EL (cell line): ENCODE data around the gene FOXK1.

Source experiments
- DNase-seq: peaks from one replicate; pipeline ENCODE4 v3.0.0-alpha.2; 2016

Gene FOXK1

DNA sequence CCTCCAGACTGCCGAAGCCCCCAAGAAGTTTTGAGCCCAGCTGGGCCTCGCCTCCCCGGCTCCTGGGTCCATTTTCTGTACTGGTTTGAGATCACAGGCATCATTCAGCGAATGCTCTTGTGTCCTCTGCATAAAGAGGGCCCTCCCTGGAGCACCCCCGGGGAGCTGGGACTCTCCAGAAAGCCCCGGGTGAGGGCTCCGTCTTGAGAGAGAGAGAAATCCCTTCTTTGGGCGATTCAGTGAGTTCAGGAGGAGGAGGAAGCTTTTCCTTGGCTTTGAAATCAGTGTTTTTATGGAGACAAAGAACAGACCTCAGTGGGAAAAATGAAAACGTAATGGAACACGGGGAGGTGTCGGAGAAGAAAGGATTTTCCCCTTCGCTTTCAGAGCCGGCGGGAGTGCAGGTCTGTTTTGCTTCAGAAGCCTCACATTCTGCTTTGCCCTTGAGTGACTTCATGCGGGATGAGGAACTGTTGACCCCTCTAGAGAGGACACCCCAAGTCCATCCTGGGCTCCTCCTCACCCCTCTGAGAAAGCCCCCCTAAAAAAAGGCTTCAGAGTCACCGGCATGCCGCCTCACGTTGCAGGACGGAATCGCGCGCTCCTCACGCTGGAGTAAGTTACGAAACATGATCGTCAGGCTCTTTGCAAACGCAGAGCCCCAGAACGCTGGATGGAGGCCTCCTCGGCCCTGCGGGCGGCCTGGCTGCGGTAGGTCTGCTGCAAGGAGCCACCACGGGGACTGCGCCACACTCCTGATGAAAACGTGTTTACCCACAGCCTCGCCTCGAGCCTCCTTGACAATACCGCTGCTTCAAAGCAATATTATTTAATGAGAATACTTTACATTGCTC is 84.8 kb downstream of the FOXK1 start:
- no peak for DNase-seq

DNA sequence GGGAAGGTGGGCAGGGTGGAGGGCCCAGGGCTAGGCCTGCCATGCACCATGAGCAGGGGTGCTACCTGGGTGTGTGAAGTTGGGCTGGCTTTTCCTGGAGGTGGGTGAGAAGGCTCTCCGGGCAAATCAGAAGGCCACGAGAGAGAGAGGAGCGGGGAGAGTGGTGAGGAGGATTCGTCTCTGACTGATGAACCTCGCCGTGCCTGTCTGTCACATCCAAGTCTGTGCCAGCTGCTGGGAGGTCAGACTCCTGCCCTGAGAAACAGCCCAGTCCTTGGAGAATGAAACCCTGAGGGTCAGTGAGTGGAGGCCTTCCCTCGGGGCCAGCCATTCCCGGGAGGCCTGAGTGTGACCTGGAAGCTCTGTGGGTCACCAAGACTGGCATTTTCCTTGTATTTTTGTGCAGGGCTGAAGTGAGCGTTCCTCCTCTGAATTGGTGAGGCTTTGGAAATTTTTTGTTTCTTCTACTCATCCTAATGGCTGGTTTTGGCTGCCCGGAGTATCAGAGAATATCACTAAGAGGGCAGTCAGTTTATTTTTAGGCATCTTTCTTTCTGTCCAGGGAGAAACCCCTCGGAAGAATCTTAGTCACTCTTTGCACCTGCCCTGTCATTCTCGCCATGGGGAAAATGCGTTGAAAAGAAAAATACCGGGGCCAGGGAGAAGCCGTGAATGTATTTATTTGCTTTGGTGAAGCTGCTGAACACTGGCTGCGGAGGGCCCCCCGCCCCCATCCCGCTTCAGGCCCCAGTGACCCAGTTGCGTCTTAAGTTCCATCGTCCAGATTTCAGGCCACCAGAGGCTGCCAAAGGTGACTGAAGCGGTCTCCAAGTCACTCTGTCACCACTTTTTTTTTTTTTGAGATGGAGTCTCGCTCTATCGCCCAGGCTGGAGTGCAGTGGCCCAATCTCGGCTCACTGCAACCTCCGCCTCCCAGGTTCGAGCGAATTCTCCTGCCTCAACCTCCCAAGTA is 86.8 kb downstream of the FOXK1 start:
- no peak for DNase-seq

DNA sequence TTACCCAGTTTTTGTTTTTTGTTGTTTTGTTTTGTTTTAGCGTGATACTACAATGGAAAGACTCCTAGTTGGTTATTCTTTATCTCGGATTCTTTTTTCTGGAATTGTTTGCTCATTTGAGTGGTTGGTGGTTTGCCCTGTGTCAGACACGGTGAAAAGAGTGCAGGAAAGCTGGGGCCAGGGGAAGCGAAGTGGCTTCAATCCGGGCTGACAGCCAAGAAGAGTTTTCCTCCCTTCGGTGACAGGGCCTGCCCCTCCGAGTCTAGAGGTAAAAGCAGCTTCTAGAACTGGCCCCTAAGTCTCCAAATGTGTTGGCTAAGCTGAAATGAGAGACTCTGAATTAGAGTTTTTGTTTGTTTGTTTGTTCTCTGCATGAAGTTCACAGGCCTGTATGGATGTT is 87.7 kb downstream of the FOXK1 start:
- no peak for DNase-seq

DNA sequence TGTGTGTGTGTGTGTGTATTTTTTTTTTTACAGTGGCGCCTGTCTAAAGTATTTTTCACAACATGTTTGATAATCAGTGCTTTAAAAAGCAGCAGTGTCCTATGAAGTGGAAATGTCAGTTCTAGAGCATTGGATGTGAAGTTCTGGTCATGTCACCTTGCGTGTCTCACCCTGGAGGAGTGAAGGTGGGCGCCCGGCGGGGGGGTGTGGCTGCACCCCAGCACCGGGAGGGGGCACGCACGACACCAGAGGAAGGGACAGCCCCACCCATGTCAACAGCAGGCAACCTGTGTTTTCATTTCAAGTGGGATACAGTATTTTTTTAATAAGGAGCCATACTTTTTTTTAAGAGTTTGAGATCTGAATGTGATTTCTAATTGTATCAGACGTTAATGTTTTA is 88.8 kb downstream of the FOXK1 start:
- DNase-seq: no peak

DNA sequence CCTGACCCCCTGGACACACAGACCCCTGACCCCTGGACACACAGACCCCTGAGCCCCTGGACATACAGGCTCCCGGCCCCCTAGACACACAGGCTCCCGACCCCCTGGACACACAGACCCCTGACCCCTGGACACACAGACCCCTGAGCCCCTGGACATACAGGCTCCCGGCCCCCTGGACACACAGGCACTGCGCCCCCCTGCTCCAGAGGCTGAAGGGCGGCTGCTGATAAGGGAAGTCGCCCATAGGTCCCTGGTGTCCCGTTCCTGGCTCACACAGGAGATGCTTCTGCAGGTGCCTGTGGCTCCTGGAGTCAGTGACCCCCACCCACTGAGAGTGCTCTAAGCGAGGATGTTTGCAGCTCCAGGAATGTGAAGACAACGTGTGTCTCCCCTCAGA is 89.6 kb downstream of the FOXK1 start:
- no peak for DNase-seq

DNA sequence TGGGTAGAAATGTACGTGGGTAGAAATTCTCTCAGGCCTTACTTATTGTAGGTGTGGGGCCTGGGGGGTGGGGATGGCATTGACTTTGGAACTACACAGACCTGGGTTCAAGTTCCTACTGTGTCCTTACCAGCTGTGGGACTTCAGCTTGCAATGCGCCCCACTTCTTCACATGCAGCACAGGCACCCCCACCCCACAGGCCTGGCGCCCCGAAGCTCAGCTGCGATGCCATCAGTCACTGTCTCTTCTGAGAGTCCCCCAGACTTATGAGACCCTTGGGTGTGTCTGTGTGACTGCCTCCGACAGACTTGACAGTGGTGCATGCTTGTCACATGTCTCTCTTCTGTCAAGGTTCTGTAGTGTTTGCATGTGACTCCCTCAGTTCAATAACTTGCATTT is 90.2 kb downstream of the FOXK1 start:
- no peak for DNase-seq

DNA sequence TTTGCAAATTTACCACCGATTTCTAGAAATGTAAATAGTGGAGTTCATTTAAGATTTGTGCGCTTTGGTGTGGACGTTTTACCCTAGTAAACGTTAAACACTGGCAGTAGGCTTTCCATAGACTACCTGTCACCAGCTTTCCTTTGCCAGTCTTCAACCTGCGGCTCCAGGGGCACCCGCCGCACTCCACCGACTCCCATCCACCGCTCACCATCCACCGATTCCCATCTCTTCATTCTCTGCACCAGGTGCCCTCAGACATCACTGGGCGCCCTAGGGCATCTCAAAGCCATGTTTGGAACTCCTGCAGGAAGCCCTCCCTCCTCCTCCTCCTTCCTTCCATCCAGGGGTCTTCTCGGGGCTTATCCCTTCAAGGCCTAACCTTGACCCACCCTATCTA is 91.9 kb downstream of the FOXK1 start:
- DNase-seq: no peak

DNA sequence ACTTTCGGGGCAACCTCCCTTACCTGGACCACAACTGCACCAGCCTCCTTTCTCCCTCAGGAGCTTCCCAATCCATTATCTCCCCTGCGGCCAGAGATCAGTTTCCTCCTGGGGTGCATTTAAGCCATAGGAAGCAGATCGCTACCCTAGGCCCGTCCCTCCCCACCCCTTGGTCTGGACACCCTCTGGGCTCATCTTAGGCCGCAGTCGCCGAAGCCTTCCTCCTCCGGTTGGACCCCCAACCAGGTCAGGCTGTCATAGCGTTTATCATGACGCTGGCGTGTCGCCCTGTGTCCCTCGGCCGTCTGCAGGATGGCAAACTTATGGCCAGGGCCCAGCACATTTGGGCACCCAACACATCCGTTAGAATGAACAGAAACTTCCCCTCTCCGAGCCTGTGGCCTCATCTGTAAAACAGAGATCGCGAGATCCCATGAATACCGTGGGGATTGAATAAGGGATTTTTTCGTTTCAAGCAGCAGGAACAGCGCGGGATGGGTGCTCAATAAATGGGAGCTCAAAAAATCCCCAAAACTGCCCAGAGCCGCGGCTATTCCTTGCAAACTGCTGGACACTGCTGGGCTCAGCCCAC is 92.7 kb downstream of the FOXK1 start:
- DNase-seq: peak; percentile 70

DNA sequence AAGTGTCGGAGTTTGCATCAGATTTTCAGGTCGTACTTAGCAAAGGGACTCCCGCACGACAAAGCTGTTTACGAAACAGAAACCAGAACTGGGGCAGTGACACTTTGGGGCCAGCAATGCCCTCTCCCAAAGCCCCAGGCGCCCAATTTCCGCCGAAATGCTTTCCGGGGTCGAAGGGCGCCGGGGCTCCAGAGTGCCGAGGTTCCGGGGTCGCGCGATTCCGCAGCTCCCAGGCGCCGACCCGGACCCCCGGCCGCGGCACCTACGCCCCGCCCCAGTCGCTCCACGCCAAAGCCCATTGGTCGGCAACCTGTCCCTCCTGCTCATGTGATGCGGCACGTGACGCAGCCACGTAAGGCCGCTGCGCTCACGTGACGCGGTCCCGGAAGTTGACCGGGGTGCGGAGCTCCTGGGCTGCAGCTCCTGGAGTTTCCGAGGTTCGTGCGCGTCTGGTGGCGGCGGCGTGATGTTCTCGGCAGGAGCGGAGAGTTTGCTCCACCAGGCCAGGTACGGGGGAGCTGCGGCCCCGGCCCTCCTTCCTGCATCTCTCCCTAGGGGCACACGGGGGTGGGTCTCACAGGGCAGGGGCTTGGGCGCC is 93.3 kb downstream of the FOXK1 start, which contains the start of gene AP5Z1:
TSS of gene AP5Z1 (plus strand) at position 374 of the 598 bp plus-strand sequence. CDS start at position 467, 93 bp downstream.
- peak; percentile 95 for DNase-seq

DNA sequence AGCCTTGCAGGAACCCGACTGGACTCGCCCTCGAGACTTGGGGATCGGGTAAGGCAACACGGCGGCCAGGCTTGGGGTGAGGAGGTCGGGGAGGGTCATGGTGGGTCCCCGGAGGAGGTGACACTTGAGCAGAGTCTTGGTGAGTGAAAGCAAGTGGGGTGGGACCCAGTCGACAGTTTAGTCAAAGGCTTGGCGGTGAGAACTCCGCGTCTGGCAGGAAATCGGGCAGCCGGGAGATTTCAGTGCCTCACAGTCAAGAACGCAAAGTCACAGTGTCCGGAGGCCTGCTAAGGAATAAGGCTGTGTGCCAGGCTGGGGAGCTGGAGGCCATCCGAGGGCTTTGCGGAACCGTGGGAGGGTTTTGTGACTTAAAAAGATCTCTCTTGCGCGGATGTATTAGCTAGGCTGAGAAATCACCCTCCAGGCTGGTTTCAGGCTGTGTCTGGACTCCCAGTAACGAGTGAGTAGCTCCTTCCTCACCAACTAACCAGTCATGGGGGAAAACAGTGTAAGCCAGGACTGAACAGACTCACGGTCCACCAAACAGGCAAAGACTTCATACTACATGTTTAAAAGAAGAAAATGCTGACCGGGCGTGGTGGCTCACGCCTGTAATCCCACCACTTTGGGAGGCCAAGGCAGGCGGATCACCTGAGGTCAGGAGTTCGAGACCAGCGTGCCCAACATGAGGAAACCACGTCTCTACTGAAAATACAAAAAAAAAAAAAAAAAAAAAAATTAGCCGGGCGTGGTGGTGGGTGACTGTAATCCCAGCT is 93.9 kb downstream of the FOXK1 start:
- peak; percentile 38 for DNase-seq

DNA sequence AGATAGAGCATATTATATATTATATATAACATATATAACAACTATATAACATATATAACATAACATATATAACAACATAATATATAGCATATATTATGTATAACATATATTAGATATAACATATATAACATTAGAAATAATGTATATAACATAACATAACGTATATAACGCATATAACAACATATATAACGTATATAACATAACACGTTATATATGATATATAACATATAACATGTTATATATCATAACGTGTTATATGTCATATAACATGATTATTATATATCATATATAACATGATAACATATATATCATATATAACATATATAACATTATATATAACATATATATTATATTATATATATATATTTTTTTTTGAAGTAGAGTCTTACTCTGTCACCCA is 97.0 kb downstream of the FOXK1 start:
- DNase-seq: no peak

DNA sequence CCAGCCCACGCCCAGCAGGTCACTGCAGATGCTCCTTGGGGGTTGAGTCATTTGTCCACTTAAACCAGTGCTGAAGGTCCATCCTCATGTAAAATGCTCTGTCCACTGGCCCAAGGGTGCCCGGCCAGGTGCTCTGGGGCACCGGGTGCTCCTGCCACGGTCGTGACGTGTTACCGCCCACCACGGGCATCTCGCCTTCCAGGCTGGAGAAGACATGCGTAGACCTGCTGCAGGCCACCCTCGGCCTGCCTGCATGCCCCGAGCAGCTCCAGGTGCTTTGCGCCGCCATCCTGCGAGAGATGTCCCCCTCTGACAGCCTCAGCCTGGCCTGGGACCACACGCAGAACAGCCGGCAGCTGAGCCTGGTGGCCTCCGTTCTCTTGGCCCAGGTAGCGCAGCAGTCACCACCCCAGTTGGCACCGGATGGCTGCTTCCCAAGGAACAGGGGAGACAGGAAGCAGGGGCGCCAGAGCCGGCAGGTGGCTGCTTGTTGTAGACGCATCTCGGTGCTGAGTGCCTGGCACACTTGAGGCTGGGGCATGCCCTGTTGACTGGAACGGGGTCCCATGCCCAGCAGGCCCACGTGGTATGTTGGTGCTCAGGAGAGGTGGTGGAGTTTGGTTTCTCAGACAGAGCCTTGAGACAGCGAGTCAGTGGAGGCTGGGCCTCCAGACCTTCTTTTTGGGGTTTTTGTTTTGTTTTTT is 99.4 kb downstream of the FOXK1 start:
- no peak for DNase-seq

DNA sequence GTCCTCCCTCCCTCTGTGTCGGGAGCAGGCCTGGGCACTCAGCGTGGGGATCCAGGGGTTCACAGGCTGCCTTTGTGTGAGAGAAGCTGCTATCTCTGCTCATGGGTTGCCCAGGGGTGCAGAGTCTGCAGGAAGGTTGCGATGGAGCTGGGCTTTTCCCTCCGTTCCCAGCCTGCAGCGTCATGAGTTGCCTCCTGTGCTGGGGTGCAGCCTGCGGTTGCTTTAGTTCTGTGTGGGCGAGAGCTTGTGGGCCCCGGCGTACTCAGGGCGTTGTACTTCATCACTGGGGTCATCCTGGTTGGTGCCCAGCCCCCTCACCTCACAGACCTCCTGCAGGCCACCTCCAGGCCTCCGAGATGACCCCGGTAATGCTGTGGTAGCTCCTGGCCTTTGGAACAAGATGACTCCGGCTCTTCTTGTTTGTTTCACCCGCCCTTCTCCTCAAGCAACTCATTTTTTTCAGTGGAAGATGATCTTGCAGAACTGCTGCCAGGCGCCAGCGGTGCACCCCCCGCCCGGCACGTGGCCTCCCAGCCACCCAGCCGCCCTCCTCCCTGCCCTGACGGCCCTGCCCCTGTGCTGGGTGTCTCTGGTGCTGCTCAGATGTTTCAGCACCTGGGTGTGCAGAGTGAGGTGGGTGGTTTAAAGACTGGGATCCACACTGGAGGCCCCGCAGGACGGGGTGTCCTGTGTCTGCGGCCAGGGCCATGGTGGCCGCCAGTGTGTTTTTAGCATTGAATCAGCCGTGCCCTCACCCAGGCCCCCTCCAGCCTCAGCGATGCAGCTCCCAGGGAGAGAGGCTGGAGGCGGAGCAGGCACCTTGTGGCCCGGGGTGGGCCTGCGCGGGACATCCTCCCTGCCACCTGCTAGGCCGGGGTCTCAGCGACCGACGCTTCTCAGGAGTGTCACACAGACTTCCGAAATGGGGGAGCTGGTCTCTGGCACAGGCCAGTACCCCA is 100.5 kb downstream of the FOXK1 start:
- no peak for DNase-seq

DNA sequence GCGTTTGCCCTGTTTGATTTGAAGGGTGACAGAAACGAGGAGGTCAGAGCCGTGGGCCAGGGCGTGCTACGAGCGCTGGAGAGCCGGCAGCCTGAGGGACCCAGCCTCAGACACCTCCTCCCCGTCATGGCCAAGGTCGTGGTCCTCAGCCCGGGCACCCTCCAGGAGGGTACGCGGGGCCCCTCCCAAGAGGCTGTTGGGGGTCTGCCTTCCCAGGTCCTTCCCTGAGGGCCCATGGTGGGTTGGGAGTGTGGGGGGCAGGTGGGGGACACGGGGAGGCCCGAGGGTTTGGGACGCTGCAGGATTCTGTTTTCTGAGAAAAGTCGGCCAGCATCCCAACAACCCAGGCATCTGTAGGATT is 101.2 kb downstream of the FOXK1 start:
- DNase-seq: no peak

DNA sequence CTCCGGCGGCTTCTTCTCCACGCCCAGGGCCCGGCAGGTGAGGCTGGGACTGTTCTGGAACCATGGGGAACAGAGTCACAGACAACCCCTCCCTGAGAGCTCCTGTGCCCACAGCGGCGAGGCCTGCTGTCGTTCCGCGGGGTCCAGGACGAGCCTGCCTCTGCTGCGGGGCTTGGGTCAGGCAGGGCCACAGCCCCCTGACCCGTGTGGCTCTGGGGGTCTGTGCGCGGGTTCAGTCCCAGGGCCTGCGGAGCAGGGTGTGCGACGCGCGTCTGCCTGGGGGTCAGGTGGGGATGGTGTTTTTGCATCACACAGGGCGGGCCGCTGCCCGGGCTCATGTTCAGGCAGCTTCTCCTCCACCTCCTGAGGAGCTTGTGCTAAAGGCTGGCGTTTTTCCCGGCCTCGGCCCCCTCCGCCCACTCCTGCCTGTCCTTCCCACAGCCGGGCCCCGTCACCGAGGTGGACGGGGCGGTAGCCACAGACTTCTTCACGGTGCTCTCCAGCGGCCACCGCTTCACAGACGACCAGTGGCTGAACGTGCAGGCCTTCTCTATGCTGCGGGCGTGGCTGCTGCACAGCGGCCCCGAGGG is 101.8 kb downstream of the FOXK1 start:
- no peak for DNase-seq

DNA sequence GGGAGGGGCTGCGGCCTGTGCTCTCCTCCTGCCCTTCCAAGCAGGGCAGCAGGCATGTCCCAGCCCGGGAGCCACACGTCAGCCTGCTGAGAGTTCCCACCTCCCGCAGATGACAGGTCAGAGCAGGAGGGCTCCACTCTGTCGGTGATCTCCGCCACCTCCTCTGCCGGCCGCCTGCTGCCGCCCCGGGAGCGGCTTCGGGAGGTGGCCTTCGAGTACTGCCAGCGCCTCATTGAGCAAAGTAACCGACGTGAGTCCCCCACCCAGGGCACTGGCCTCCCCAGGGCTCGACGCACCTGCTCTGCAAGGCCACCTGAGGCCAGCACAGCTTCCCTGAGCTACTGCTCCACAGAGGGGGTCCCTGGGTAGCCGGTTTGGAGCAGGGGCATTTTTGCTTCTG is 102.7 kb downstream of the FOXK1 start:
- DNase-seq: no peak

DNA sequence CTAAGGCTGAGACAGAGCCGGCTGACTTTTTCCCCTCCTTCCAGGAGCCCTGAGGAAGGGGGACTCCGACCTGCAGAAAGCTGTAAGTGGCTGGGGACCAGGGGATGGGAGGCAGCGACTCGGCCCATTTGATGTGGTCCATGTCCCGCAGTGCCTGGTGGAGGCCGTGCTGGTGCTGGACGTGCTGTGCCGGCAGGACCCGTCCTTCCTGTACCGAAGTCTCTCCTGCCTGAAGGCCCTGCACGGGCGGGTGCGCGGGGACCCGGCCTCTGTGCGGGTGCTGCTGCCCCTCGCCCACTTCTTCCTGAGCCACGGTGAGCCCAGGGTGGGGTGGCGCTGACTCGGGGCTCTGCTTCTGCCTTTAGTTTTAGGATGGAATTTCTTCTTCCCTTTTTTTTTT is 103.3 kb downstream of the FOXK1 start:
- no peak for DNase-seq

DNA sequence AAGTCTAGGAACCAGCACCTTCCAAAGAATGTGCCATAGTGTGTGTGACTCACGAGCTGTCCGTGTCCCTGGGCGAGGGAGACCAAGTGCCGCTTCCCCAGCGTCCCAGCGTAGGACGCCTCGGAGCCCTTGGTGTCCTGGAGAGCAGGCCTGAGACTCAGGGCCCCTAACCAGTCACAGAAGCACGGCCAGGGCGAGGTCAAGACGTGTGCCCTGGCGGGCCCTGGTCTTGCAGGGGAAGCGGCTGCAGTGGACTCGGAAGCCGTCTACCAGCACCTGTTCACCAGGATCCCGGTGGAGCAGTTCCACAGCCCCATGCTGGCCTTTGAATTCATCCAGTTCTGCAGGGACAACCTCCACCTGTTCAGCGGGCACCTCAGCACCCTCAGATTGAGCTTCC is 103.9 kb downstream of the FOXK1 start:
- no peak for DNase-seq

DNA sequence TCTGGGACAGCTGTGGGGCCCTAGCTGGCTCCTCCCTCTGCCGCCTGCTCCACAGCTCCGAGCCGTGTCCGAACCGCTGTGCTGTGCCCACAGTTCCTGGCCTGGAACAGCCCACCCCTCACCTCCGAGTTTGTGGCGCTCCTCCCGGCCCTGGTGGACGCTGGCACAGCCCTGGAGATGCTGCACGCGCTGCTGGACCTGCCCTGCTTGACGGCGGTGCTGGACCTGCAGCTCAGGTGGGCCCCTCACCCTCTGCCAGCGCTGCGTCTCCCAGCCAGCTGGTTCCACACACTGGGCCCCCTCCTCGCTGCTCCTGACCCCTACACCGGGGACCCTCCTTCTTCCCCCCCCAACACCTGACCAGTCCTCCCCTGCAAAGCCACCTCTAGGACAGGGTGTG is 105.4 kb downstream of the FOXK1 start:
- DNase-seq: no peak
